ENCODE results near the gene UBE3B.
"Not testable (repeated sequence)": the region's sequence is repeated elsewhere in the genome, so short reads cannot be mapped to it uniquely, and the experiment has no call there.

Gene UBE3B

DNA sequence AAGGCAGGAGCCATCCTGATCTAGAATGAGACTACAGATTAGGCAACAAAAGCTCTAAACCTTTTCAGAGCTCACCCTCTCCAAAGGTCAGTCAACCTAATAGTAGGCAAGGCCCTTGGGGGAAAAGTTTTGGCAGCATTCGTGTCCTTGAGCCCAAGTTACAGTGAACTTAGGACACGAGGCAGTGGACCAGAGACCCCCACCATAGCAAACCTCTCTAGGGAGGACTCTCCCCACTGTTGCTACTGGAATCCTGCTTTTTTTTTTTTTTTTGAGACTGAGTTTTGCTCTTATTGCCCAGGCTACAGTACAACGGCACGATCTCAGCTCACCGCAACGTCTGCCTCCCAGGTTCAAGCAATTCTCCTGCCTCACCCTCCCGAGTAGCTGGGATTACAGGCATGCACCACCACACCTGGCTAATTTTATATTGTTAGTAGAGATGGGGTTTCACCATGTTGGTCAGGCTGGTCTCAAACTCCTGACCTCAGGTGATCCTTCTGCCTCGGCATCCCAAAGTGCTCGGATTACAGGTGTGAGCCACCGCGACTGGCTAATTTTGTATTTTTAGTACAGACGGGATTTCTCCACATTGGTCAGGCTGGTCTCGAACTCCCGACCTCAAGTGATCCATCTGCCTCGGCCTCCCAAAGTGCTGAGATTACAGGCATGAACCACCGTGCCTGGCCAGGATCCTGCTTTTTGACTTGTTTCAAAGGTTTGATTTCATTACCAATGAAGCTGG, 3.7 kb upstream of the UBE3B start:
- H3K4me3 ChIP-seq; in situ Hi-C loops (cut with MboI; ENCODE audit: low sequenced_read_pairs): not testable (repeated sequence)

DNA sequence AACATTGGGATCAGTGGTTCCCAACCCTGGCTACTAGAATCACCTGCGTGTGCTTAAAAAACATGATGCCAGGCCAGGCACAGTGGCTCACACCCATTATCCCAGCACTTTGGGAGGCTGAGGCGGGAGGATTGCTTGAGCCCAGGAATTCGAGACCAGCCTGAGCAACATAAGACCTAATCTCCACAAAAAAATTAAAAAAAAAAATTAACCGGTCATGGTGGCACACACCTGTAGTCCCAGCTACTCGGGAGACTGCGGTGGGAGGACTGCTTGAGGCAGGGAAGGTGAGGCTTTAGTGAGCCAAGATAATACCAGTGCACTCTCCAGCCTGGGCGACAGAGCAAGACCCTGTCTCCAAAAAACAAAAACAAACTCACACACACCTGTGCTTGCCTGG, 2.3 kb upstream of the UBE3B start:
- Histone ChIP-seq H3K27me3 (ENCODE audit: low read depth) (no peaks in the 10 kb centered on the region), H3K9me3 (no peaks in the 10 kb centered on the region), H3K4me3 (no peak overlapping the region), H3K36me3 (replicated peaks) (peaks cover 7% of the 10 kb centered on the region), H3K4me1 (peaks cover 5% of the 10 kb centered on the region; the same call in 1 of the 2 replicates)
- no peak for DNase-seq (ENCODE audit: low spot score in 2 of 2)
- in situ Hi-C loops (cut with MboI; ENCODE audit: low sequenced_read_pairs), result no loop called here

More for the DNA sequence above, 3.7 kb upstream of the UBE3B start:
- H3K27me3 ChIP-seq (ENCODE audit: low read depth); H3K4me1 ChIP-seq; DNase-seq (ENCODE audit: low spot score in 2 of 2); H3K9me3 ChIP-seq: not testable (repeated sequence)
- peaks cover 14% of the 10 kb centered on the region for H3K36me3 ChIP-seq (replicated peaks)

DNA sequence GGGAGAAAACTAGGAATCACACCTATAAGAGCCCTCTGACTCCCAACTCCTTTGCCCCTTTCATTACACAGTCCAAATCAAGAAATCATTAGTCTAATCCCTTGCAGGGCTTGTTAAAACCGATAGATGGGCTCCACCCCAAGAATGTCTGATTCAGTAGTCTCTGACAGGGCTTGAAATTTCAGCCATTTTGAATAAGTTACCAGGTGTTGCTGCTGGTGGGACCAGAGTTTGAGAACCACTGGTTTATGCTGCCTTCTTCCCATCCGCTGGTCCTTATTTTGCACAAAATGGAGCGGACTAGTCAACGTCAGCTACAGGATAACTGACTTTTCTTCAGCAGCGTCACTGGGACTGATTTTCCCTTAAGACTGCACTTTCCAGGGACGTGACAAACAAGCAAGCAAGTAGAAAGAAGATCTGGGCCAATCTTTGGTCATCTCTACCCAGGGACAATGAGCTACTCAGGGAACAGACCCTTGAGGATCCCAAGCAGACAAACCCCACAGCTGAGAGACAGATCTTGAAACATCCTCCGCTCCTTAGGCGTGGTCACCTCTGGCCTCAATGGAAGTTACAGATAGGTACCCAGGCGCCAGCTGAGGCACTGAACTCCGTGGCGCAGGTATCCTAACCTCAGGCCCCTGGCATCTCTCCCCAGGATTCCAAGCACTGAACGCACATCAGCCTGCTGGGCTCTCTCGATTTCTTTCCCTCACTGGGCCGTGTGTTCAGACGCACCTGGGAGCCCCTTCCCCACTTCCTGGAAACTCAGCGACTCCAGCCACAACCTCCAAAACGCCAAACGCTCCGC, 1.2 kb upstream of the UBE3B start:
- DNase-seq (ENCODE audit: low spot score in 2 of 2), result no peak
- Histone ChIP-seq H3K36me3 (replicated peaks) (peaks cover 7% of the 10 kb centered on the region), H3K27me3 (ENCODE audit: low read depth) (no peaks in the 10 kb centered on the region), H3K4me3 (peak overlapping the region; percentile 97), H3K9me3 (no peaks in the 10 kb centered on the region), H3K4me1 (peaks cover 5% of the 10 kb centered on the region; the same call in 1 of the 2 replicates)
- in situ Hi-C loops (cut with MboI; ENCODE audit: low sequenced_read_pairs), result no loop called here

DNA sequence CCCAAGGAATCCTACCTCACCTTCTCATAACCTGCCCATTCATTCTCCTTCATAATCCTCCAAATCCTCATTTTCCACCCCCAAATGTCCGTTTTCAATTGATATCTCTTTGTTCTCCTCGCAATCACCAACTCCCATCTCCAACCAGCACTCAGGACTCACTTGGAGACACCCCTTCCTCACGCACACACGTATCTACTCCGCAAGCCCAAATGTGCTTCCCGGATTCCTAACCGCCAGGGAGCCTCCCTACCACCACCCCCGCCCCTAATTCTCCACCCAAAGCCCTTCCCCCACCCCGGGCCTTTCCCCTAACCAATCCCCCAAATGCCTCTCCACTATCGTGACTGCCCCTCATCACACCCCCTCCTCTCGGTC, 638 bp upstream of the UBE3B start:
- H3K4me3 ChIP-seq, result peak overlapping the region; percentile 97
- DNase-seq (ENCODE audit: low spot score in 2 of 2), result peak in 1 of 2 experiments; percentile 5
- peaks cover 5% of the 10 kb centered on the region; the same call in 1 of the 2 replicates for H3K4me1 ChIP-seq
- no peaks in the 10 kb centered on the region for H3K9me3 ChIP-seq
- H3K36me3 ChIP-seq (replicated peaks), result peaks cover 7% of the 10 kb centered on the region
- no peaks in the 10 kb centered on the region for H3K27me3 ChIP-seq (ENCODE audit: low read depth)
- in situ Hi-C loops (cut with MboI; ENCODE audit: low sequenced_read_pairs), result no loop called here

DNA sequence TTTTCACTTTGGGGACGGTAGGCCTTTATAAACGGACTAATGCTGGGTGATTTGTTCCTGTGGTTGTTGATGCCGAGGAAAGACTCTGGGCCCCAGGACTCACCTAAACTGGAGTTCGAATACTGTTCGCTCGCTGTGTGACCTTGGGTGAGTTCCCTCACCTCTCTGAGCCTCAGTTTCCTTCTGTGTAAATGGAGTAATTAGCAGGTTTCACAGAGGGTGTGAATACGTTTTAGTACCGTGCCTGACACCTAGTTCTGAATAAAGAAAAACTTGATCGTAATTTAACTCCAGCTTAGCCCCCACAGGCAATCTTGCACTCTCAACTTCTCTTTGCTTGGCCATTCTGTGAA, 505 bp downstream of the UBE3B start:
- Histone ChIP-seq H3K36me3 (replicated peaks) (peaks cover 2% of the 10 kb centered on the region; the same call in 1 of the 2 replicates), H3K4me1 (peaks cover 5% of the 10 kb centered on the region; the same call in 1 of the 2 replicates), H3K9me3 (no peaks in the 10 kb centered on the region), H3K4me3 (peak overlapping the region; percentile 97), H3K27me3 (ENCODE audit: low read depth) (no peaks in the 10 kb centered on the region)
- in situ Hi-C loops (cut with MboI; ENCODE audit: low sequenced_read_pairs), result no loop called here
- no peak for DNase-seq (ENCODE audit: low spot score in 2 of 2)

DNA sequence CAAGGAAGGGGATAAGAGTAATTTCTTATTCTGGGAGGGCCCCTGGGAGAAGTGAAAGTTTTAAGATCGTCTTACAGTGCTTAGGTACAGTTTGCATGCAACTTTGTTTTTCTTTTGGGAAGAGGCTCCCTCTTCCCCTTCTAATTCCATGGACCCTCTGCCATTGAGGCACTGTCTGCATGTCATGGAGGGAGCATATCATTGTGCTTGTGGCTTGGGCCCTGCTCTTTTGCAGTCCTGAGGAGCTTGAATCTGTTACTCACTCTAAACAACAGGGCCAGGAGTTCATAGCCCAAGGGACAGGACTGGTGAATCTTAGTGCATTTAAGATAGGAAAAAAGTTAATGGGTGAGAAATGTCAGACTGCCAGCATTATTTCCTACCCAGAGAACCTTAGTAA, 2.3 kb downstream of the UBE3B start:
- in situ Hi-C loops (cut with MboI; ENCODE audit: low sequenced_read_pairs), result no loop called here
- H3K4me3 ChIP-seq, result no peak overlapping the region
- no peaks in the 10 kb centered on the region for H3K27me3 ChIP-seq (ENCODE audit: low read depth)
- peaks cover 10% of the 10 kb centered on the region for H3K36me3 ChIP-seq (replicated peaks)
- H3K9me3 ChIP-seq, result no peaks in the 10 kb centered on the region
- DNase-seq (ENCODE audit: low spot score in 2 of 2), result no peak
- H3K4me1 ChIP-seq, result peaks cover 5% of the 10 kb centered on the region; the same call in 1 of the 2 replicates

DNA sequence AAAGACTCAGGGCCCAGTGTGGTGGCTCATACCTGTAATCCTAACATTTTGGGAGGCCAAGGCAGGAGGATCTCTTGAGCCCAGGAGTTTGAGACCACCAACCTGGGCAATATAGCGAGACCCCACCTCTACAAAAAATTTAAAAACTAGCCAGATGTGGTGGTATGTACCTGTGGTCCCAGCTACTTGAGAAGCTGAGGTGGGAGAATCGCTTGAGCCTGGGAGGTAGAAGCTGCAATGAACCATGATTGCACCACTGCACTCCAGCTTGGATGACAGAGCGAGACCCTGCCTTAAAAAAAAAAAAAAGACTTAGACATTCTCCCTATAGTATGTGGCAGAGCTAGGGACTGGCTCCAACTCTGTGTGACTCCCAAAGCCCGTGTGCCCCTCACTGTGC, 2.9 kb downstream of the UBE3B start:
- Histone ChIP-seq H3K27me3 (ENCODE audit: low read depth) (no peaks in the 10 kb centered on the region), H3K36me3 (replicated peaks) (peaks cover 16% of the 10 kb centered on the region), H3K9me3 (no peaks in the 10 kb centered on the region), H3K4me1 (peaks cover 5% of the 10 kb centered on the region; the same call in 1 of the 2 replicates), H3K4me3 (no peak overlapping the region)
- DNase-seq (ENCODE audit: low spot score in 2 of 2), result no peak
- in situ Hi-C loops (cut with MboI; ENCODE audit: low sequenced_read_pairs), result no loop called here

DNA sequence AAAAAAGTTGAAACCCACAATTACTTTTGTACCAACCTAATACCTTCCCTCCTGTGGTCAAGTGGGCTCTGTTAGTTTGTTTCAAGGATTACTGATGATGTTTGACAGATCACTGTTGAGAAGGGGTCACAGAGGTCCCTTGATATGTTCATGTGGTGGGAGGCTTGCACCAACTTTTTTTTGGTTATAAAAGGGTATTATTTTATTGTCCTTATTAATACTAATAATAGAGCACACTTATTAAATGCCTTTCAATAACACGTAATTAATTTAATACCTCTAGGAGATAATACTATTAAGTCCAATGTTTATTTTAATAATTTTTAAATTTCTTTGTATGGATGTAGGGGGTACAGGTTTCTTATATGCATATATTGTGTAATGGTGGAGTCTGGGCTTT, 4.4 kb downstream of the UBE3B start:
- Histone ChIP-seq H3K9me3 (no peaks in the 10 kb centered on the region), H3K4me3 (no peak overlapping the region), H3K36me3 (replicated peaks) (peaks cover 31% of the 10 kb centered on the region), H3K4me1 (no peaks in the 10 kb centered on the region; the same call in 1 of the 2 replicates), H3K27me3 (ENCODE audit: low read depth) (no peaks in the 10 kb centered on the region)
- DNase-seq (ENCODE audit: low spot score in 2 of 2), result no peak
- in situ Hi-C loops (cut with MboI; ENCODE audit: low sequenced_read_pairs), result no loop called here

DNA sequence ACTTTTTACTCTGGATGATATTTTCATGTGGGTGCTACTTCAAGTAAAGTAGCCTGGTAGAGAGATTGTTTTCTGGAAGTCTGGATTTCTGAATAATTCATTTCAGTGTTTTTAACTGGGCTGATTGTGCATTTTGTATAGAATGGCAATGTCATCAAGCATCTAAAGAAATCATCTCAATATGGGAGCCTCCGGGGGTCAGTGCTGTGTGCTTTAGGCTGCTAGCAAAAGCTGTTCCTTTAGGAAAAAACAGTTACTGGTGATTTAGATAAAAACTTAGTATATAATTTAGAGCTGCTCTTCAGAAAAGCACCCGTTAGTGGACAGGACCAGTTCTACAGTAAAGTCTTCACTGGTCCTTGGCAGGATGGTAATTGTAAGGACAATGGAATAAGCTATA, 5.1 kb downstream of the UBE3B start:
- no peaks in the 10 kb centered on the region; the same call in 1 of the 2 replicates for H3K4me1 ChIP-seq
- DNase-seq (ENCODE audit: low spot score in 2 of 2), result no peak
- H3K4me3 ChIP-seq, result no peak overlapping the region
- peaks cover 37% of the 10 kb centered on the region for H3K36me3 ChIP-seq (replicated peaks)
- no peaks in the 10 kb centered on the region for H3K27me3 ChIP-seq (ENCODE audit: low read depth)
- no peaks in the 10 kb centered on the region for H3K9me3 ChIP-seq
- in situ Hi-C loops (cut with MboI; ENCODE audit: low sequenced_read_pairs), result no loop called here

DNA sequence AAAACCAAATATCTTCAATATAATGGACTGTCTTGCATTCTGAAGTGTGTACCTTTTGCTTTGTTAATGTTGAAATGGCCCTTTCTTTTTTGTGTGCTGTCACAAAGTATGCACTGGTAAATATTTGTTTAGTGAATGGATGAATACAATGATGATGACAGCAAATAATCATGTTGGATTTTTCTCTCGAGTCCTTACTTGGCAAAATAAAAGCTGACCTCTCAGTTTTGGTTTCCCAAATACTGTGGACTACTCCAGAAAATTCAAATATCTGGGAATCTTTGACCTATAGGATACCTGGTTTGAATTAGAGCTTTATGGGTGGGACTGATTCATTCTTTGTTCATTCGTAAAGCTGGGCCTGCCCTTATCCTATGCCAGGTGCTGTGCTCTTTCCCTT, 5.5 kb downstream of the UBE3B start:
- no peak overlapping the region for H3K4me3 ChIP-seq
- no peaks in the 10 kb centered on the region for H3K9me3 ChIP-seq
- in situ Hi-C loops (cut with MboI; ENCODE audit: low sequenced_read_pairs), result no loop called here
- DNase-seq (ENCODE audit: low spot score in 2 of 2), result no peak
- peaks cover 39% of the 10 kb centered on the region for H3K36me3 ChIP-seq (replicated peaks)
- H3K4me1 ChIP-seq, result no peaks in the 10 kb centered on the region; the same call in 1 of the 2 replicates
- no peaks in the 10 kb centered on the region for H3K27me3 ChIP-seq (ENCODE audit: low read depth)

DNA sequence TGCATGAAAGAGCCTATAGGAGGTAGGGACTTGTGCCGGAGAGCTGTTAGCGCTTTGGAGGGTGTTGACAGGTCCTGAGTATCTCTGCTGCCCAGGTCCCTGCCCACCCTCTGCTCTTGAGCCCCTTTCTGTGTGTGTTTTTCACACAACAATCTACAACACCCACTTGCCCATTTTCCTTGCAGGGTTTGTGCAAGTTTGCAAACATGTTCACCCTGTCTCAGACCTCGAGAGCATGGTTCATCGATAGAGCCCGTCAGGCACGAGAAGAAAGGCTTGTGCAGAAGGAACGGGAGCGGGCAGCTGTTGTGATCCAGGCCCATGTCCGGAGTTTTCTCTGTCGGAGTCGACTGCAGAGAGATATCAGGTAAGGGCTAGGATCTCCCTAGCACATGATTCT, 5.9 kb downstream of the UBE3B start:
- in situ Hi-C loops (cut with MboI; ENCODE audit: low sequenced_read_pairs), result no loop called here
- Histone ChIP-seq H3K9me3 (no peaks in the 10 kb centered on the region), H3K36me3 (replicated peaks) (peaks cover 41% of the 10 kb centered on the region), H3K4me1 (no peaks in the 10 kb centered on the region; the same call in 1 of the 2 replicates), H3K4me3 (no peak overlapping the region), H3K27me3 (ENCODE audit: low read depth) (no peaks in the 10 kb centered on the region)
- DNase-seq (ENCODE audit: low spot score in 2 of 2), result no peak

DNA sequence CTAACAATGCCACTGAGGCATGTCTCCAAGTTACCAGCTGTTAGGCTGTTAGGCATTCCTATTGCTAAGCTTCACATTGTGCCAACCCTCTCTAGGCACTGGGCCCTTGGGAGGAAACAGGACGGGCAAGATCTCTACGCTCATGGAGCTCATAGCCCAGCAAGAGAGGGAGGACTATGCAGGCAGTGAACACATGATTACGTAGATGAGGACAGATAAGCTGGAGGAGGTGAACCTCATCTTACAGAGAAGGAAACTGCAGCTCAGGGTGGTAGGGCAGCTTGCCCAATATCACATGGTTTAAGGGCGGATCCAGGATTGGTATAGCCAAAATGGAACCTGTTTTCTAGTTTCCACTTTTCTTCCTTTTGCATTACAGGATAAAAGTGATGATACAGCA, 7.8 kb downstream of the UBE3B start:
- Histone ChIP-seq H3K36me3 (replicated peaks) (peaks cover 60% of the 10 kb centered on the region), H3K4me3 (no peak overlapping the region), H3K4me1 (no peaks in the 10 kb centered on the region), H3K9me3 (no peaks in the 10 kb centered on the region), H3K27me3 (ENCODE audit: low read depth) (no peaks in the 10 kb centered on the region)
- DNase-seq (ENCODE audit: low spot score in 2 of 2), result no peak
- in situ Hi-C loops (cut with MboI; ENCODE audit: low sequenced_read_pairs), result no loop called here

DNA sequence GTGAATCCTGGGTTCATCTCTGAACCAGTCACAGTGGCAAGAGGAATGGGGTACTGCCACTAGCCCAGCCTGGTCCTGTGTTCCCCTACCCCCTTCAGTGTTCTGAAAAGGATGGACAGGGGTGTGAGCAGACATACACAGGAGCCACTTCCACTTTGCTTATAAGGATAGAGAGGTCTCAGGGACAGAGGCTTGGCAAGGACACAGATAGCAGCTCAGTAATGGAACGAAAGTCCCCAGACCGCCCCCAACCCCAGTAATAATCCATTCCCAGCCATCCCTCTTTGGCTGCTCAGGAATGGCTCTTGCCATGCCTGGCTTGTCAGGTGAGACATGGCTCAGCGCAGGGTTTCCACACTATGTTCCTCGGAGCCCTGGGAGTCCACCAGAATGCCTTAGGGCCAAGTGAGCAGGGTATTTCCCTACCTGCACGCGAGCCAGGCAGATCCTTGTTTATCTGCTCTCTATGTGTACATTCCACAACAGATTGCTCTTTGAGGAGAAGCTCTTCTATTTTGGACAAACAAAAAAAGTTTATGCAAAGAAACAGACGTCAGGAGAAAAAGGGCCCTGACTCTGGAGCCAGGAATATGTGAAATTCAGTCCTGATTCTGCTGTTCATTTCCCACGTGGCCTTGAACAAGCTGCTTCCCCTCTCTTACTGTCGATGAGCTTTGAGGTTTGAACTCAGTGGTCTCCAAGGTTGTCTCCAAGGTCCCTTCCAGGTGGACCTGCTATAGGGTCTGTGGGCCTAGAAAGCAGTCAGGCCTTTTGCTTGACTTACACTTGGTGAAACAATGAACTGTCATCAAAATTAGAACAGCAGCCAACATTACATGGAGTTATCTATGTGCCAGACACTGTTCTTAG, 10.0 kb downstream of the UBE3B start:
- DNase-seq (ENCODE audit: low spot score in 2 of 2), result no peak
- H3K36me3 ChIP-seq (replicated peaks), result peaks cover 76% of the 10 kb centered on the region
- no peaks in the 10 kb centered on the region for H3K4me1 ChIP-seq

More for the DNA sequence above, 10.0 kb downstream of the UBE3B start:
- Histone ChIP-seq H3K9me3 (no peaks in the 10 kb centered on the region), H3K4me3 (no peak overlapping the region), H3K27me3 (ENCODE audit: low read depth) (no peaks in the 10 kb centered on the region)
- in situ Hi-C loops (cut with MboI; ENCODE audit: low sequenced_read_pairs), result no loop called here

Data from HAP-1 (cell line).